B cell (primary cell): ENCODE data around the gene GSTP1. TPM values are rescaled to one million over a fixed set of nuclear protein-coding genes. Genes with fewer than 3 reads are reported as not detected.

ENCODE experiments used
- ATAC-seq: fragments of 200-7000 bp; cut with Tn5 transposase; one replicate; pipeline ENCODE4 v1.10.0; 2021; ENCODE audit warnings: low read depth, mild to moderate bottlenecking, moderate number of reproducible peaks, moderate library complexity
- CTCF ChIA-PET: fragments of 350-600 bp; sonication (Branson Sonifier 250); formaldehyde crosslinking; loops from one replicate; lab custom pipeline; 2021; ENCODE audit warnings: antibody characterized with exemption, inconsistent platforms; lab: Charles Lee
- POLR2A ChIA-PET: fragments of 350-600 bp; sonication (Branson Sonifier 250); formaldehyde crosslinking; loops from one replicate; lab custom pipeline; 2021; ENCODE audit warnings: antibody characterized with exemption; lab: Charles Lee
- DNase-seq: peaks from one replicate; pipeline ENCODE4 v3.0.0; 2013
- H2AFZ ChIP-seq: 2 replicates; pipeline ENCODE4 v1.6.1; 2012; ENCODE audit warnings: mild to moderate bottlenecking, low read depth, low read length; ENCODE audit not compliant: insufficient read depth, poor library complexity, severe bottlenecking
- H3K27ac ChIP-seq, 2 donors: 1 replicate in 1 of 2; 2 replicates in 1 of 2; pipeline ENCODE4 v1.5.1; 2012 to 2013; ENCODE audit warnings: low read length in 2 of 2, mild to moderate bottlenecking in 2 of 2, moderate library complexity in 1 of 2
- H3K27me3 ChIP-seq, 4 experiments: fragments of 200-600 bp in 1 of 4; sonication (generic) in 1 of 4; replicated peaks in 1 of 4; 1 replicate in 2 of 4; 2 replicates in 2 of 4; pipeline versions ENCODE4 v1.6.1 to v1.7.0; 2013 to 2016; ENCODE audit warnings: low read length in 3 of 4, mild to moderate bottlenecking in 2 of 4, mixed read lengths in 1 of 4, moderate library complexity in 1 of 4; ENCODE audit not compliant: insufficient read depth in 4 of 4, control insufficient read depth in 3 of 4; ENCODE audit errors: control extremely low read depth in 1 of 4
- H3K36me3 ChIP-seq, 2 experiments: replicated peaks in 1 of 2; 1 replicate in 1 of 2; 2 replicates in 1 of 2; pipeline versions ENCODE4 v1.6.1 to v1.7.1; 2013; ENCODE audit warnings: low read length in 1 of 2; ENCODE audit not compliant: insufficient read depth in 2 of 2, control insufficient read depth in 1 of 2; ENCODE audit errors: control extremely low read depth in 1 of 2, extremely low read depth in 1 of 2
- H3K4me1 ChIP-seq, 2 donors: fragments of 200-600 bp in 1 of 2; sonication (generic) in 1 of 2; 1 replicate in 1 of 2; 2 replicates in 1 of 2; pipeline versions ENCODE4 v1.5.1 to v1.6.1; 2013 to 2017; ENCODE audit warnings: low read length in 2 of 2; ENCODE audit not compliant: control insufficient read depth in 2 of 2, insufficient read depth in 2 of 2
- H3K4me2 ChIP-seq: replicated peaks from 2 replicates; pipeline ENCODE3; 2012; ENCODE audit warnings: mild to moderate bottlenecking, low read depth, low read length; ENCODE audit not compliant: poor library complexity, severe bottlenecking
- H3K4me3 ChIP-seq, 5 experiments: fragments of 200-600 bp in 1 of 5; sonication (generic) in 1 of 5; 1 replicate in 3 of 5; 2 replicates in 2 of 5; pipeline versions ENCODE4 v1.5.1 to v1.7.0; 2011 to 2016; ENCODE audit warnings: low read length in 4 of 5, mild to moderate bottlenecking in 4 of 5, low read depth in 2 of 5, control low read depth in 1 of 5, moderate library complexity in 1 of 5; ENCODE audit not compliant: insufficient read depth in 1 of 5; ENCODE audit errors: control extremely low read depth in 1 of 5, extremely low read depth in 1 of 5
- H3K79me2 ChIP-seq: fragments of 200-600 bp; sonication (generic); one replicate; pipeline ENCODE4 v1.6.0; 2016; ENCODE audit warnings: low read length; ENCODE audit not compliant: control insufficient read depth, insufficient read depth
- H3K9ac ChIP-seq: fragments of 200-600 bp; sonication (generic); 2 replicates; pipeline ENCODE4 v1.6.1; 2017; ENCODE audit warnings: mild to moderate bottlenecking, low read length, moderate library complexity
- H3K9me3 ChIP-seq, 3 donors: one replicate each; pipeline versions ENCODE4 v1.6.1 to v1.7.1; 2013; ENCODE audit warnings: low read length in 2 of 3; ENCODE audit not compliant: control insufficient read depth in 2 of 3, insufficient read depth in 1 of 3; ENCODE audit errors: control extremely low read depth in 1 of 3
- H4K20me1 ChIP-seq: 2 replicates; pipeline ENCODE4 v1.6.0; 2012; ENCODE audit warnings: mild to moderate bottlenecking, low read length; ENCODE audit not compliant: insufficient read depth, control insufficient read depth, poor library complexity, severe bottlenecking
- H3K27ac Mint-ChIP-seq: one replicate; pipeline ENCODE4 v1.8.0; 2021; ENCODE audit warnings: mixed read lengths
- H3K27me3 Mint-ChIP-seq: one replicate; pipeline ENCODE4 v1.8.0; 2021; ENCODE audit warnings: mixed read lengths
- H3K4me1 Mint-ChIP-seq: one replicate; pipeline ENCODE4 v1.8.0; 2021; ENCODE audit warnings: mixed read lengths
- H3K4me3 Mint-ChIP-seq: one replicate; pipeline ENCODE4 v1.8.0; 2021; ENCODE audit warnings: mixed read lengths
- H3K9me3 Mint-ChIP-seq: one replicate; pipeline ENCODE4 v1.8.0; 2022; ENCODE audit warnings: mixed read lengths; ENCODE audit not compliant: insufficient read depth
- EZH2 ChIP-seq: IDR thresholded peaks from 2 replicates; pipeline ENCODE4 v1.6.1; 2012; ENCODE audit warnings: borderline replicate concordance, low read depth, mild to moderate bottlenecking, moderate library complexity, low read length; ENCODE audit not compliant: insufficient read depth, poor library complexity, severe bottlenecking
- WGBS: methylation state at CpG from one replicate; pipeline ENCODE4 v1.1.5; 2013; ENCODE audit warnings: missing lambda C conversion rate; ENCODE audit not compliant: insufficient coverage; 5-methylcytosine and 5-hydroxymethylcytosine counted together
- intact Hi-C: fragments of 100-400 bp; cut with micrococcal nuclease; formaldehyde crosslinking; loops from one replicate; pipeline ENCODE4 v1.10.0; 2022
- polyA plus RNA-seq: library from polyadenylated mRNA; depleted of rRNA; stranded (reverse); fragments of >200 nt; gene quantifications from 2 replicates; pipeline ENCODE4 v1.2.3, GENCODE V29; 2012
- total RNA-seq, 2 donors: library from RNA; stranded (reverse); fragments of 120-200 nt in 1 of 2; gene quantifications; 1 replicate in 1 of 2; 2 replicates in 1 of 2; pipeline versions ENCODE4 v1.2.3 to v1.2.4, GENCODE V29; 2013 to 2022
- TF ChIP-seq, protein P1 (sequence below): fragments of 200-600 bp; IDR thresholded peaks from one replicate; pipeline ENCODE4 v1.8.0; 2022; ENCODE audit warnings: antibody characterized with exemption, mild to moderate bottlenecking

Gene GSTP1
- total and polyA plus RNA-seq, 2 donors (not counting 1 experiment from before 2014, with no cell fraction given), result 200 to 313 TPM

GRCh38 chr11:67613960-67614715 lies 30.5 kb downstream of the GSTP1 start:
- Histone ChIP-seq H3K4me3 (peak overlapping the region in 4 of 5 experiments; percentile 38 to 58 (median 50)), H3K4me2 (peak overlapping the region; percentile 79), H3K4me1 (peaks cover 32 to 38% of the 10 kb centered on the region in 2 donors), H4K20me1 (no peaks in the 10 kb centered on the region), H3K36me3 (peaks cover 0 to 33% of the 10 kb centered on the region in 2 experiments), H3K9ac (peak overlapping the region; percentile 65), H3K27me3 (no peaks in the 10 kb centered on the region), H3K9me3 (no peaks in the 10 kb centered on the region), H3K79me2 (peaks cover 4% of the 10 kb centered on the region), H3K27ac (peak overlapping the region; percentile 97 to 98), H2AFZ (peak overlapping the region; percentile 79)
- peak overlapping the region; percentile 83 for H3K4me3 Mint-ChIP-seq
- peak; percentile 95 for ATAC-seq
- WGBS, result 8% methylated on average over 23 of the region's 23 CpGs
- H3K27ac Mint-ChIP-seq, result peak overlapping the region; percentile 99
- ChIA-PET CTCF (interaction anchor here (0.6 to 8.0 kb wide), 15 partner anchors 12 to 268 kb away, joined by 3 to 85 read pairs (median 5); partner anchors contain the start of genes GSTP1 and NUDT8), POLR2A (interaction anchor here (0.7 to 3.8 kb wide), 11 partner anchors 15 to 270 kb away, joined by 3 to 31 read pairs (median 3); partner anchors contain the start of genes GSTP1 and NUDT8)
- peak; percentile 97 for DNase-seq
- intact Hi-C loops, result loop anchor here (1.0 to 5.0 kb wide), 4 partner anchors 8 to 33 kb away; partner anchors contain the start of genes GSTP1, NDUFV1 and NUDT8
- no peaks in the 10 kb centered on the region for H3K27me3 Mint-ChIP-seq
- TF ChIP-seq, protein P1, sequence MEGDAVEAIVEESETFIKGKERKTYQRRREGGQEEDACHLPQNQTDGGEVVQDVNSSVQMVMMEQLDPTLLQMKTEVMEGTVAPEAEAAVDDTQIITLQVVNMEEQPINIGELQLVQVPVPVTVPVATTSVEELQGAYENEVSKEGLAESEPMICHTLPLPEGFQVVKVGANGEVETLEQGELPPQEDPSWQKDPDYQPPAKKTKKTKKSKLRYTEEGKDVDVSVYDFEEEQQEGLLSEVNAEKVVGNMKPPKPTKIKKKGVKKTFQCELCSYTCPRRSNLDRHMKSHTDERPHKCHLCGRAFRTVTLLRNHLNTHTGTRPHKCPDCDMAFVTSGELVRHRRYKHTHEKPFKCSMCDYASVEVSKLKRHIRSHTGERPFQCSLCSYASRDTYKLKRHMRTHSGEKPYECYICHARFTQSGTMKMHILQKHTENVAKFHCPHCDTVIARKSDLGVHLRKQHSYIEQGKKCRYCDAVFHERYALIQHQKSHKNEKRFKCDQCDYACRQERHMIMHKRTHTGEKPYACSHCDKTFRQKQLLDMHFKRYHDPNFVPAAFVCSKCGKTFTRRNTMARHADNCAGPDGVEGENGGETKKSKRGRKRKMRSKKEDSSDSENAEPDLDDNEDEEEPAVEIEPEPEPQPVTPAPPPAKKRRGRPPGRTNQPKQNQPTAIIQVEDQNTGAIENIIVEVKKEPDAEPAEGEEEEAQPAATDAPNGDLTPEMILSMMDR, result peak; percentile 40
- TF ChIP-seq EZH2, result no peak
- peaks cover 45% of the 10 kb centered on the region for H3K4me1 Mint-ChIP-seq
- H3K9me3 Mint-ChIP-seq, result no peaks in the 10 kb centered on the region
